ENCODE results near the gene RALGDS.

Gene RALGDS

GRCh38 chr9:133141833-133142595 lies 21.0 kb upstream of the RALGDS start:
- TF ChIP-seq TEAD4 (IDR thresholded peaks at IDR 0.05) (no peak), YY1 (IDR thresholded peaks at IDR 0.05; ENCODE audit: low read depth) (no peak), USF1 (IDR thresholded peaks at IDR 0.05) (no peak), ZBTB7A (IDR thresholded peaks at IDR 0.05; ENCODE audit: low read depth) (no peak), CREB1 (IDR thresholded peaks at IDR 0.05; ENCODE audit: low read depth) (no peak), EGR1 (IDR thresholded peaks at IDR 0.05) (no peak), EP300 (IDR thresholded peaks at IDR 0.05; ENCODE audit: borderline replicate concordance) (no peak), FOXM1 (IDR thresholded peaks at IDR 0.05; ENCODE audit: borderline replicate concordance, low read depth) (no peak), REST (IDR thresholded peaks at IDR 0.05; ENCODE audit: low read depth) (no peak), RAD21 (IDR thresholded peaks at IDR 0.05; ENCODE audit: low read depth) (no peak), TCF12 (IDR thresholded peaks at IDR 0.05; ENCODE audit: low read depth) (no peak), TAF1 (IDR thresholded peaks at IDR 0.05; ENCODE audit: low read depth) (no peak), CEBPB (IDR thresholded peaks at IDR 0.05) (no peak), MAX (IDR thresholded peaks at IDR 0.05) (no peak), NFIC (IDR thresholded peaks at IDR 0.05) (no peak)

GRCh38 chr9:133140606-133141005 lies 19.6 kb upstream of the RALGDS start:
- TF ChIP-seq EGR1 (IDR thresholded peaks at IDR 0.05) (no peak), NFIC (IDR thresholded peaks at IDR 0.05) (no peak), YY1 (IDR thresholded peaks at IDR 0.05; ENCODE audit: low read depth) (no peak), MAX (IDR thresholded peaks at IDR 0.05) (no peak), CEBPB (IDR thresholded peaks at IDR 0.05) (no peak), TAF1 (IDR thresholded peaks at IDR 0.05; ENCODE audit: low read depth) (no peak), TCF12 (IDR thresholded peaks at IDR 0.05; ENCODE audit: low read depth) (no peak), ZBTB7A (IDR thresholded peaks at IDR 0.05; ENCODE audit: low read depth) (no peak), FOXM1 (IDR thresholded peaks at IDR 0.05; ENCODE audit: borderline replicate concordance, low read depth) (no peak), USF1 (IDR thresholded peaks at IDR 0.05) (no peak), REST (IDR thresholded peaks at IDR 0.05; ENCODE audit: low read depth) (no peak), TEAD4 (IDR thresholded peaks at IDR 0.05) (no peak), EP300 (IDR thresholded peaks at IDR 0.05; ENCODE audit: borderline replicate concordance) (no peak), RAD21 (IDR thresholded peaks at IDR 0.05; ENCODE audit: low read depth) (no peak), CREB1 (IDR thresholded peaks at IDR 0.05; ENCODE audit: low read depth) (no peak)

GRCh38 chr9:133140174-133140505 lies 19.1 kb upstream of the RALGDS start:
- TF ChIP-seq TCF12 (IDR thresholded peaks at IDR 0.05; ENCODE audit: low read depth) (no peak), EP300 (IDR thresholded peaks at IDR 0.05; ENCODE audit: borderline replicate concordance) (no peak), CEBPB (IDR thresholded peaks at IDR 0.05) (no peak), MAX (IDR thresholded peaks at IDR 0.05) (no peak), FOXM1 (IDR thresholded peaks at IDR 0.05; ENCODE audit: borderline replicate concordance, low read depth) (no peak), REST (IDR thresholded peaks at IDR 0.05; ENCODE audit: low read depth) (no peak), YY1 (IDR thresholded peaks at IDR 0.05; ENCODE audit: low read depth) (no peak), RAD21 (IDR thresholded peaks at IDR 0.05; ENCODE audit: low read depth) (no peak), TAF1 (IDR thresholded peaks at IDR 0.05; ENCODE audit: low read depth) (no peak), TEAD4 (IDR thresholded peaks at IDR 0.05) (no peak), USF1 (IDR thresholded peaks at IDR 0.05) (no peak), NFIC (IDR thresholded peaks at IDR 0.05) (no peak), ZBTB7A (IDR thresholded peaks at IDR 0.05; ENCODE audit: low read depth) (no peak), CREB1 (IDR thresholded peaks at IDR 0.05; ENCODE audit: low read depth) (no peak), EGR1 (IDR thresholded peaks at IDR 0.05) (no peak)
